Kidney (tissue), 14 donors: Measurements from ENCODE around the gene PDHX. TPM values are rescaled to one million over a fixed set of nuclear protein-coding genes. Genes with fewer than 3 reads are reported as not detected.

ENCODE experiments used
- DNase-seq, 5 donors: peaks; one replicate each; pipeline ENCODE4 v3.0.0-alpha.2; 2013 to 2020
- FAIRE-seq: peaks from 2 replicates; lab custom pipeline; 2012; peaks lifted over from hg19 to GRCh38; lab: Jason Lieb, UNC
- H3K27ac ChIP-seq, 2 donors: one replicate each; pipeline ENCODE4 v1.7.0; 2013; ENCODE audit warnings: low read depth in 2 of 2, low read length in 2 of 2, inconsistent platforms in 1 of 2
- H3K27me3 ChIP-seq: one replicate; pipeline ENCODE4 v1.7.1; 2013; ENCODE audit warnings: low read length, inconsistent platforms; ENCODE audit not compliant: control insufficient read depth, insufficient read depth
- H3K36me3 ChIP-seq, 3 donors: one replicate each; pipeline versions ENCODE4 v1.7.0 to v1.7.1; 2013; ENCODE audit warnings: low read length in 3 of 3, control low read depth in 1 of 3, inconsistent platforms in 1 of 3; ENCODE audit not compliant: insufficient read depth in 3 of 3, control insufficient read depth in 2 of 3
- H3K4me1 ChIP-seq, 3 donors: one replicate each; pipeline versions ENCODE4 v1.7.0 to v1.7.1; 2013; ENCODE audit warnings: low read length in 3 of 3, inconsistent platforms in 1 of 3, low read depth in 1 of 3; ENCODE audit not compliant: control insufficient read depth in 2 of 3, insufficient read depth in 2 of 3
- H3K4me3 ChIP-seq, 3 donors: one replicate each; pipeline versions ENCODE4 v1.7.0 to v1.8.1; 2013; ENCODE audit warnings: low read length in 3 of 3, control low read depth in 1 of 3, inconsistent platforms in 1 of 3
- H3K9ac ChIP-seq, 3 donors: one replicate each; pipeline versions ENCODE4 v1.7.0 to v1.7.1; 2013; ENCODE audit warnings: low read length in 3 of 3, control low read depth in 1 of 3, inconsistent platforms in 1 of 3
- H3K9me3 ChIP-seq, 3 donors: one replicate each; pipeline versions ENCODE4 v1.7.0 to v1.7.1; 2013; ENCODE audit warnings: low read length in 3 of 3, control low read depth in 1 of 3, inconsistent platforms in 1 of 3; ENCODE audit not compliant: control insufficient read depth in 2 of 3, insufficient read depth in 1 of 3
- intact Hi-C: fragments of 100-400 bp; cut with DNase I; formaldehyde crosslinking; loops from one replicate; pipeline ENCODE4 v1.11.1; 2022
- polyA plus RNA-seq: library from polyadenylated mRNA; stranded (reverse); fragments of 350-450 nt; fragmentation: Illumina TruSeq; extraction: RNeasy Lipid Tissue Mini Kit (QIAGEN cat#74804); gene quantifications from one replicate; pipeline ENCODE4 v1.2.3, GENCODE V29; 2014; ENCODE audit warnings: low read depth, low replicate concordance; ENCODE audit not compliant: insufficient read depth
- total RNA-seq: library from RNA; stranded (reverse); fragmentation: NEBNext Ultra II Directional; extraction: Animal tissue kit (Norgen Biotek cat#: 25700); gene quantifications from one replicate; pipeline ENCODE4 v1.2.1, GENCODE V29; 2021
- TF ChIP-seq, protein P1 (sequence below): IDR thresholded peaks from 3 replicates; pipeline ENCODE4 v1.5.1; 2012; ENCODE audit warnings: mild to moderate bottlenecking, moderate library complexity, borderline replicate concordance; ENCODE audit not compliant: insufficient read depth; ENCODE audit errors: extremely low read depth
- donor health status: control.
- donor health status: control.
- donor health status: control.
- donor health status: control.
- donor health status: control.
- donor health status: DM: yes; HTN: yes; CAD: no.
- donor health status: Normal renal cell carcinoma (clear cell type).

Gene PDHX
- total and polyA plus RNA-seq, 2 donors from 2014 or later = 29.6 to 32.6 TPM

DNA sequence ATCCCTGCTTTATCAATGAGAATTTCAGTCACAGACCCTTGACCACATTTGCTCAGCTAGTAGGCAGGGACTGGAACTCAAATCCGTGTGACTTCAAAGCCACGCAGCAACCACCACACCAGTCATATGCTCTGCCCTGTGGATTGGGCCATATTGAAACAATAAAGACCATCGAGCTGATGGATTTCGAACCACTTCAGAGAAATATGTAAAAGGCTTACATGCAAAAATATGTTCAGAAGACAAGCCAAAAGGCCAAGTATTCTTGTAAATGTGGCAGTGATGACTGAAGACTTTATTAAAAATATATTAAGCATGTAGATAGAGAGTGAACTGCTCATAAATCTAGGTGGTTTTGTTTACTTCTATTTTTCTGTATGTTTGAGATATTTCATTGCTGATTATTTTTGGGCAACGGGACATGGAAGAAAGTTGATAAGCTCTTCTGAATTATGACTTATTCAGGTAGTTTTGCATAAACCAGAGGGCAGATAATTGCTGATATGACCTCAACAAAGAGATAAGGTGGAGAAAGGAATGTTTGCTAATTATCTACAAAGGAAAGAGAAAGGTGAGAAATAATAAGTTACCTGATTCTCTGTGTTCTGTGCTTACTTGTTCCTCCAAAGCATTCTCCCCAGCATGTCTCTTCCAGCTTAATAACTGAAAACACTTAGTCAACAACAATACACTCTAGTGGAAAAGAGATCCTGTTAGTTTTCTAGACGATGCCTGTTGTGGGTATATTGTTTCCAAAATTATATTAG lies 99.4 kb downstream of the PDHX start:
- intact Hi-C loops = no loop called here
- Histone ChIP-seq H3K4me3 (no peak overlapping the region), H3K36me3 (no peaks in the 10 kb centered on the region), H3K9ac (no peak overlapping the region), H3K4me1 (peaks cover 0 to 3% (median 0%) of the 10 kb centered on the region in 3 donors), H3K9me3 (no peaks in the 10 kb centered on the region), H3K27me3 (no peaks in the 10 kb centered on the region), H3K27ac (no peak overlapping the region)
- DNase-seq (no peak), FAIRE-seq (no peak)
- TF ChIP-seq, protein P1, sequence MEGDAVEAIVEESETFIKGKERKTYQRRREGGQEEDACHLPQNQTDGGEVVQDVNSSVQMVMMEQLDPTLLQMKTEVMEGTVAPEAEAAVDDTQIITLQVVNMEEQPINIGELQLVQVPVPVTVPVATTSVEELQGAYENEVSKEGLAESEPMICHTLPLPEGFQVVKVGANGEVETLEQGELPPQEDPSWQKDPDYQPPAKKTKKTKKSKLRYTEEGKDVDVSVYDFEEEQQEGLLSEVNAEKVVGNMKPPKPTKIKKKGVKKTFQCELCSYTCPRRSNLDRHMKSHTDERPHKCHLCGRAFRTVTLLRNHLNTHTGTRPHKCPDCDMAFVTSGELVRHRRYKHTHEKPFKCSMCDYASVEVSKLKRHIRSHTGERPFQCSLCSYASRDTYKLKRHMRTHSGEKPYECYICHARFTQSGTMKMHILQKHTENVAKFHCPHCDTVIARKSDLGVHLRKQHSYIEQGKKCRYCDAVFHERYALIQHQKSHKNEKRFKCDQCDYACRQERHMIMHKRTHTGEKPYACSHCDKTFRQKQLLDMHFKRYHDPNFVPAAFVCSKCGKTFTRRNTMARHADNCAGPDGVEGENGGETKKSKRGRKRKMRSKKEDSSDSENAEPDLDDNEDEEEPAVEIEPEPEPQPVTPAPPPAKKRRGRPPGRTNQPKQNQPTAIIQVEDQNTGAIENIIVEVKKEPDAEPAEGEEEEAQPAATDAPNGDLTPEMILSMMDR = no peak

DNA sequence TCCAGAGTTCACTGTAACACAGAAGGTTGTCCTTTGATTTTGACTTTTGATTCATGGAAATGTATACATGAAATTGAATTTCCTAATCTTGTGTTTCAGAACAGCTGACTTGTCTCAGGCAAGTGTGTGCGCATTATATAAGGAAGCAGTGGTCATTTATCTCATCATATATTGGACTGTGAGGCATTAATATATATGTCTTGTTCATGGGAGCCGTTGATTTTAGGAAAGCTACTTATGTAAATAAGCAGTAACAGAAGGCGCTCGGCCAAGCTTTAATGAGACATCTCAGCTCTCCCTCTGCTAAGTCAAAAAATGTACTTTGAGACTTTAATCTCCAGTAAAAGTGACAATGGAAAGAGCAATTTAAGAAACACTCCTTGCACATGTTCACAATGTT lies 100.5 kb downstream of the PDHX start:
- Histone ChIP-seq H3K9ac (no peak overlapping the region), H3K27me3 (no peaks in the 10 kb centered on the region), H3K4me1 (peaks cover 0 to 3% (median 0%) of the 10 kb centered on the region in 3 donors), H3K27ac (no peak overlapping the region), H3K4me3 (no peak overlapping the region), H3K36me3 (no peaks in the 10 kb centered on the region), H3K9me3 (no peaks in the 10 kb centered on the region)
- FAIRE-seq = no peak
- TF ChIP-seq, protein P1 = no peak
- DNase-seq = peak in 2 of 5 donors; percentile 16 to 31
- intact Hi-C loops = no loop called here

DNA sequence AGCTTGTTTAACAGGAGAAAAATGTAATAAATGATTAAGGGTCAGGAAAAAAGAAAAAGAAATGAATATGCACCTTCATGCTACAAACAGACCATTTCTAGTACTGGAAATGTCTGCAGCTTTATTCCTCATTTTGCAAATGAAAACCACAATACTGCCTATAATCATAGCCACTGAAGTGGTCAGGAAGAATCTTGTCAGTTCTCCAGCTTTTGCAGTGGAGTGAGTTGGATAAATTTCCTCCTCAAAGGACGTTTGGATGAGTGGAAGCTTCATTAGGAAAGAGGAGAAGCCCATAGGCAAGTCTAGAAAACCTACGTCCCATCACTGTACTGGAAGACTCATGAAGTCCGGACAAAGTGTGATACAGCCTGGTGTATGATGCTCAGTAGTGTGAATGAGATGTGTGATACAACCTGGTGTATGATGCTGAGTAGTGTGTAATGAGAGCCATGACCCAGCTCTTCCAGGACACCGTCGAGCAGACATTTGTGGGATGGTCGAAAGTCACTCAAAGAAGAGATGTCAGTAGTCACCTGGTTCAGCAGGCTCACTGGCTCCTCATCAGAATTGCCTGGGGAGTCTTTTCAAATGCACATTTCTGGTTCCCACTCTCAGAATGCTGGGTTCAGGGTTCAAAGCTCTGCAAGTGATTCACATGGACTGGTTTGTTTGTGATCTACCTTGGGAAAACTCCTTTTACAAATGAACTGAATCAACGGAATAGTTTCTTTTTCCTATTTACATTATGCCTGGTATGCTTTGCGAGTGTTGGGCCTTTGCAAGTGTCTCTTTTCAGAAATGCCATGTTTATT lies 101.3 kb downstream of the PDHX start:
- intact Hi-C loops = no loop called here
- TF ChIP-seq, protein P1 = no peak
- Histone ChIP-seq H3K36me3 (no peaks in the 10 kb centered on the region), H3K27me3 (no peaks in the 10 kb centered on the region), H3K4me1 (peaks cover 0 to 3% (median 0%) of the 10 kb centered on the region in 3 donors), H3K9ac (no peak overlapping the region), H3K9me3 (no peaks in the 10 kb centered on the region), H3K27ac (no peak overlapping the region), H3K4me3 (no peak overlapping the region)
- FAIRE-seq (no peak), DNase-seq (no peak)
